Astrocyte (in vitro differentiated cells and primary cell): ENCODE data around the gene ZNF609. TPM values are rescaled to one million over a fixed set of nuclear protein-coding genes. Genes with fewer than 3 reads are reported as not detected.

ENCODE experiments used
- DNase-seq: peaks from one replicate; pipeline ENCODE4 v3.0.0-alpha.2; 2010; ENCODE audit warnings: low read depth
- FAIRE-seq: peaks from 2 replicates; lab custom pipeline; 2011; peaks lifted over from hg19 to GRCh38; lab: Jason Lieb, UNC
- H2AFZ ChIP-seq: 2 replicates; pipeline ENCODE4 v1.6.0; 2012; ENCODE audit warnings: low read depth, low read length, inconsistent platforms
- H3K27ac ChIP-seq: 2 replicates; pipeline ENCODE4 v1.5.1; 2011; ENCODE audit warnings: low read depth, low read length, inconsistent platforms
- H3K27me3 ChIP-seq: 2 replicates; pipeline ENCODE4 v1.6.0; 2011; ENCODE audit warnings: low read length, inconsistent platforms; ENCODE audit not compliant: insufficient read depth
- H3K36me3 ChIP-seq: 2 replicates; pipeline ENCODE4 v1.5.1; 2011; ENCODE audit warnings: low read length, inconsistent platforms; ENCODE audit not compliant: insufficient read depth
- H3K4me1 ChIP-seq: 2 replicates; pipeline ENCODE4 v1.5.1; 2011; ENCODE audit warnings: low read length, inconsistent platforms; ENCODE audit not compliant: insufficient read depth
- H3K4me2 ChIP-seq: 2 replicates; pipeline ENCODE4 v1.6.0; 2012; ENCODE audit warnings: low read length, inconsistent platforms
- H3K4me3 ChIP-seq: 2 replicates; pipeline ENCODE4 v1.5.1; 2011; ENCODE audit warnings: low read depth, mild to moderate bottlenecking, low read length, inconsistent platforms; ENCODE audit not compliant: insufficient read depth
- H3K79me2 ChIP-seq: 2 replicates; pipeline ENCODE4 v1.6.0; 2012; ENCODE audit warnings: mild to moderate bottlenecking, low read length, inconsistent platforms; ENCODE audit not compliant: insufficient read depth
- H3K9ac ChIP-seq: 2 replicates; pipeline ENCODE4 v1.6.0; 2012; ENCODE audit warnings: mild to moderate bottlenecking, low read length, inconsistent platforms
- H3K9me3 ChIP-seq: 2 replicates; pipeline ENCODE4 v1.5.1; 2012; ENCODE audit warnings: low read depth, mild to moderate bottlenecking, low read length, inconsistent platforms; ENCODE audit not compliant: insufficient read depth
- H4K20me1 ChIP-seq: 2 replicates; pipeline ENCODE4 v1.6.0; 2012; ENCODE audit warnings: low read length, inconsistent platforms; ENCODE audit not compliant: insufficient read depth
- H3K27ac Mint-ChIP-seq: one replicate; pipeline ENCODE4 v1.8.0; 2021; ENCODE audit warnings: mild to moderate bottlenecking, mixed read lengths; ENCODE audit not compliant: unreplicated experiment
- H3K27me3 Mint-ChIP-seq: one replicate; pipeline ENCODE4 v1.8.0; 2021; ENCODE audit warnings: low read depth, mixed read lengths; ENCODE audit not compliant: unreplicated experiment
- H3K36me3 Mint-ChIP-seq: one replicate; pipeline ENCODE4 v1.8.0; 2021; ENCODE audit warnings: low read depth, mixed read lengths; ENCODE audit not compliant: unreplicated experiment
- H3K4me1 Mint-ChIP-seq: one replicate; pipeline ENCODE4 v1.8.0; 2021; ENCODE audit warnings: low read depth, mixed read lengths; ENCODE audit not compliant: unreplicated experiment
- H3K4me3 Mint-ChIP-seq: one replicate; pipeline ENCODE4 v1.8.0; 2021; ENCODE audit warnings: mild to moderate bottlenecking, moderate library complexity, mixed read lengths; ENCODE audit not compliant: unreplicated experiment
- H3K9me3 Mint-ChIP-seq: one replicate; pipeline ENCODE4 v1.8.0; 2021; ENCODE audit warnings: mild to moderate bottlenecking, mixed read lengths; ENCODE audit not compliant: unreplicated experiment
- CTCF ChIP-seq: IDR thresholded peaks from 2 replicates; pipeline ENCODE4 v1.5.1; 2011; ENCODE audit warnings: low read depth, mild to moderate bottlenecking, inconsistent platforms, low read length, moderate library complexity; ENCODE audit not compliant: insufficient read depth
- EZH2 ChIP-seq: IDR thresholded peaks from 2 replicates; pipeline ENCODE4 v1.6.1; 2012; ENCODE audit warnings: mild to moderate bottlenecking, low read length, inconsistent platforms; ENCODE audit not compliant: insufficient read depth
- total RNA-seq: library from RNA; stranded (reverse); gene quantifications from 2 replicates; pipeline ENCODE4 v1.2.1, GENCODE V29; 2021

ZNF609 gene
- total RNA-seq, 1 donor from 2014 or later, result 38.5 TPM

DNA sequence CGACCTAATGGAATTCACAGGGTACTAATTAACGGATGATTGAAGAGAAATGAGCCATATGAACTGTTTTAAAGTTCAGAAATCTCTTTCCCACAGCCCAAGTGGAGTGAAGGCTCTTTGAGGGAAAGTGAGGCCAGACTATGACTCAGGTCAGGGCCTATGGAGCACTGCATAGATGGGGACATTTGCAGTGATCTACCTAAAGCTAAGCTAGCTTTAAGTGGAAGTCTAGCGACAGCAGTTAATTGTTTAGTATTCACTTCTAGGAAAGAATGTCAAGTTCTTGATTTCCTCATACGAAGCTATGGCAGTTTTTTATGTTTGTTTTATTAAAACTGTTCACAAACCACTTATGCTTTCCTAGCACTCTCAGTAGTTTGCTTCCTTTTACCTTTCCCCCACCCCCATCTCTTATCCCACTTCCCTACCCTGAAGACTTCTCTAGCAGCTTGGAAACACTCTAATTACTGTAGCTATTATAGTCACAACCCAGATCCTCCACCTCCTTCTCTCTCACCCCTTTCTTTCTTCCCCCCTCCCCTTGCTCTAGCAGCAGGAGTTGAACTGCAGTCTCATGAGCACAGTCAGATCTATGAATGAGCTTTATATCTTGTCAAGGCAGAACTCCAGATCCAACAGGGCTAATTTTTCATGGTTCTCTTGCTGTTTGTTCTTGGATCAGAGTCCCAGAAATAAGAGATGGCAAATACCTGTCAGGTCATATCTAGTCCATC is 6.2 kb downstream of the ZNF609 start:
- Histone ChIP-seq H3K36me3 (peaks cover 4% of the 10 kb centered on the region), H4K20me1 (peaks cover 87% of the 10 kb centered on the region), H3K27ac (no peak overlapping the region), H3K4me2 (no peak overlapping the region), H2AFZ (no peak overlapping the region), H3K4me1 (peaks cover 17% of the 10 kb centered on the region), H3K9me3 (no peaks in the 10 kb centered on the region), H3K79me2 (peaks cover 99% of the 10 kb centered on the region), H3K4me3 (no peak overlapping the region), H3K27me3 (no peaks in the 10 kb centered on the region), H3K9ac (no peak overlapping the region)
- Mint-ChIP-seq H3K9me3 (no peaks in the 10 kb centered on the region), H3K4me1 (peaks cover 37% of the 10 kb centered on the region), H3K27me3 (no peaks in the 10 kb centered on the region), H3K36me3 (peaks cover 4% of the 10 kb centered on the region), H3K4me3 (no peak overlapping the region), H3K27ac (peak overlapping the region; percentile 90)
- DNase-seq (no peak), FAIRE-seq (no peak)
- no peak for TF ChIP-seq EZH2
- no peak for TF ChIP-seq CTCF

- H2AFZ ChIP-seq, result no peak overlapping the region
- DNase-seq (no peak), FAIRE-seq (no peak)
- Mint-ChIP-seq H3K4me1 (peaks cover 16% of the 10 kb centered on the region), H3K9me3 (no peaks in the 10 kb centered on the region), H3K27me3 (no peaks in the 10 kb centered on the region), H3K4me3 (no peak overlapping the region), H3K27ac (no peak overlapping the region), H3K36me3 (peaks cover 4% of the 10 kb centered on the region)
- no peaks in the 10 kb centered on the region for H3K9me3 ChIP-seq
- H3K27me3 ChIP-seq, result no peaks in the 10 kb centered on the region
- no peak overlapping the region for H3K9ac ChIP-seq
- no peak for TF ChIP-seq CTCF
- TF ChIP-seq EZH2, result no peak
- H3K4me1 ChIP-seq, result no peaks in the 10 kb centered on the region
- no peak overlapping the region for H3K27ac ChIP-seq
- peaks cover 91% of the 10 kb centered on the region for H3K79me2 ChIP-seq
- peaks cover 75% of the 10 kb centered on the region for H4K20me1 ChIP-seq
- peaks cover 4% of the 10 kb centered on the region for H3K36me3 ChIP-seq
- no peak overlapping the region for H3K4me3 ChIP-seq
- no peak overlapping the region for H3K4me2 ChIP-seq
Observed at GRCh38 chr15:64472161-64472560, 11.8 kb downstream of the ZNF609 start.

GRCh38 chr15:64474846-64475245 is 14.5 kb downstream of the ZNF609 start:
- Histone ChIP-seq H3K9me3 (no peaks in the 10 kb centered on the region), H3K36me3 (peaks cover 4% of the 10 kb centered on the region), H3K79me2 (peaks cover 82% of the 10 kb centered on the region), H3K27ac (no peak overlapping the region), H3K4me3 (no peak overlapping the region), H2AFZ (no peak overlapping the region), H3K27me3 (no peaks in the 10 kb centered on the region), H3K4me2 (no peak overlapping the region), H3K4me1 (no peaks in the 10 kb centered on the region), H4K20me1 (peaks cover 72% of the 10 kb centered on the region), H3K9ac (no peak overlapping the region)
- no peaks in the 10 kb centered on the region for H3K27me3 Mint-ChIP-seq
- TF ChIP-seq CTCF (no peak), EZH2 (no peak)
- H3K27ac Mint-ChIP-seq, result no peak overlapping the region
- no peak for FAIRE-seq
- peaks cover 2% of the 10 kb centered on the region for H3K36me3 Mint-ChIP-seq
- no peak for DNase-seq
- no peaks in the 10 kb centered on the region for H3K9me3 Mint-ChIP-seq
- H3K4me1 Mint-ChIP-seq, result peaks cover 9% of the 10 kb centered on the region
- H3K4me3 Mint-ChIP-seq, result no peak overlapping the region
